PC-3 (cell line): ENCODE results near the gene FAM20B. TPM values are rescaled to one million over a fixed set of nuclear protein-coding genes. Genes with fewer than 3 reads are reported as not detected.

Source experiments
- ATAC-seq: fragments of 200-7000 bp; cut with Tn5 transposase; 2 replicates; pipeline ENCODE4 v1.9.1; 2020; ENCODE audit warnings: mild to moderate bottlenecking, moderate library complexity
- BruUV-seq: library from RNA; stranded (reverse); fragments of 400-500 nt; replicated peaks from 2 replicates; lab custom pipeline; 2021; lab: Mats Ljungman, UMichigan
- CTCF ChIA-PET: fragments of 300-600 bp; sonication (Branson Sonifier 250); formaldehyde crosslinking; loops from one replicate; lab custom pipeline; 2022; ENCODE audit warnings: antibody characterized with exemption; lab: Charles Lee
- POLR2A ChIA-PET: fragments of 300-600 bp; sonication (Branson Sonifier 250); formaldehyde crosslinking; loops from one replicate; lab custom pipeline; 2022; ENCODE audit warnings: antibody characterized with exemption; ENCODE audit not compliant: unreplicated experiment; lab: Charles Lee
- DNase-seq: peaks from one replicate; pipeline ENCODE4 v3.0.0-alpha.2; 2015
- H2AFZ ChIP-seq: fragments of 300-600 bp; sonication (generic); 2 replicates; pipeline ENCODE4 v1.6.0; 2016; ENCODE audit warnings: antibody characterized with exemption, low read length
- H3F3A ChIP-seq: fragments of 300-600 bp; sonication (generic); one replicate; pipeline ENCODE4 v1.6.0; 2017; ENCODE audit warnings: antibody characterized with exemption, low read length, control low read depth, mild to moderate bottlenecking; ENCODE audit not compliant: unreplicated experiment
- H3K27ac ChIP-seq: fragments of 300-600 bp; sonication (generic); 2 replicates; pipeline ENCODE4 v1.5.1; 2016; ENCODE audit warnings: mild to moderate bottlenecking, low read length
- H3K27me3 ChIP-seq: fragments of 300-600 bp; sonication (generic); 2 replicates; pipeline ENCODE4 v1.6.1; 2016; ENCODE audit warnings: low read length, mixed read lengths
- H3K36me3 ChIP-seq: fragments of 300-600 bp; sonication (generic); 2 replicates; pipeline ENCODE4 v1.6.1; 2016; ENCODE audit warnings: low read depth, mixed run types, low read length, mixed read lengths
- H3K4me1 ChIP-seq: fragments of 300-600 bp; sonication (generic); 2 replicates; pipeline ENCODE4 v1.5.1; 2016; ENCODE audit warnings: low read length; ENCODE audit not compliant: insufficient read depth
- H3K4me2 ChIP-seq: fragments of 300-600 bp; sonication (generic); 2 replicates; pipeline ENCODE4 v1.6.0; 2016; ENCODE audit warnings: low read length
- H3K4me3 ChIP-seq: fragments of 300-600 bp; sonication (generic); 2 replicates; pipeline ENCODE4 v1.5.1; 2016; ENCODE audit warnings: mild to moderate bottlenecking, low read length, mixed read lengths
- H3K79me2 ChIP-seq: fragments of 300-600 bp; sonication (generic); 2 replicates; pipeline ENCODE4 v1.6.1; 2017; ENCODE audit warnings: low read length, mixed read lengths
- H3K9ac ChIP-seq: fragments of 300-600 bp; sonication (generic); 2 replicates; pipeline ENCODE4 v1.6.0; 2016; ENCODE audit warnings: mild to moderate bottlenecking, low read length
- H3K9me2 ChIP-seq: fragments of 300-600 bp; sonication (generic); replicated peaks from 2 replicates; pipeline ENCODE4 v1.6.1; 2016; ENCODE audit warnings: mixed run types, low read length, mixed read lengths
- H3K9me3 ChIP-seq: fragments of 300-600 bp; sonication (generic); 2 replicates; pipeline ENCODE4 v1.6.1; 2016; ENCODE audit warnings: low read length, mixed read lengths
- H4K20me1 ChIP-seq: fragments of 300-600 bp; sonication (generic); 2 replicates; pipeline ENCODE4 v1.6.1; 2016; ENCODE audit warnings: low read length, mixed read lengths
- CTCF ChIP-seq: fragments of 300-600 bp; sonication (generic); conservative IDR thresholded peaks from 2 replicates; pipeline ENCODE4 v1.5.1; 2017; ENCODE audit warnings: antibody characterized with exemption, low read depth, mild to moderate bottlenecking, low read length
- EZH2 ChIP-seq: fragments of 300-600 bp; sonication (generic); IDR thresholded peaks from one replicate; pipeline ENCODE4 v1.6.1; 2017; ENCODE audit warnings: antibody characterized with exemption, mild to moderate bottlenecking, low read length; ENCODE audit not compliant: unreplicated experiment
- EZH2phosphoT487 ChIP-seq: fragments of 300-600 bp; sonication (generic); IDR thresholded peaks from 2 replicates; pipeline ENCODE4 v1.6.1; 2018; ENCODE audit warnings: mild to moderate bottlenecking, antibody characterized with exemption, low read length, borderline replicate concordance
- intact Hi-C: fragments of 100-400 bp; cut with micrococcal nuclease; formaldehyde crosslinking; loops from 2 replicates; pipeline ENCODE4 v1.9.0; 2023
- total RNA-seq: library from RNA; depleted of rRNA; stranded (reverse); fragments of >200 nt; gene quantifications from 2 replicates; pipeline ENCODE4 v1.2.3, GENCODE V29; 2014

FAM20B gene
- total RNA-seq, 1 experiment from 2014 or later: 21.1 TPM

- intact Hi-C loops: no loop called here
- no peak overlapping the region for H3K27ac ChIP-seq
- H3K27me3 ChIP-seq: no peaks in the 10 kb centered on the region
- ChIA-PET POLR2A (no interaction called here), CTCF (no interaction called here)
- no TSS peak for BruUV-seq
- no peak overlapping the region for H3K4me2 ChIP-seq
- H3K4me1 ChIP-seq: no peaks in the 10 kb centered on the region
- TF ChIP-seq EZH2 (no peak), EZH2phosphoT487 (no peak), CTCF (no peak)
- H2AFZ ChIP-seq: no peak overlapping the region
- H3K79me2 ChIP-seq: 0 out of 2 replicates have a peak, but pooled peaks cover 2% of the 10 kb centered on the region
- H3K4me3 ChIP-seq: no peak overlapping the region
- H3K9me2 ChIP-seq: no peaks in the 10 kb centered on the region
- no peaks in the 10 kb centered on the region for H3K9me3 ChIP-seq
- ATAC-seq (peak; percentile 16; the same call in 1 of the 2 replicates), DNase-seq (no peak)
- H3K9ac ChIP-seq: no peak overlapping the region
- peaks cover 18% of the 10 kb centered on the region; the same call in 1 of the 2 replicates for H3K36me3 ChIP-seq
- H3F3A ChIP-seq: no peaks in the 10 kb centered on the region
- no peaks in the 10 kb centered on the region for H4K20me1 ChIP-seq
Observed at GRCh38 chr1:179091691-179092165, 66.0 kb downstream of the FAM20B start.

GRCh38 chr1:179092896-179093461 lies 67.3 kb downstream of the FAM20B start:
- Histone ChIP-seq H3K79me2 (no peaks in the 10 kb centered on the region), H3K36me3 (peaks cover 25% of the 10 kb centered on the region; the same call in 1 of the 2 replicates), H3K9ac (no peak overlapping the region), H3K27ac (no peak overlapping the region), H3K9me3 (no peaks in the 10 kb centered on the region), H3K9me2 (no peaks in the 10 kb centered on the region), H3K4me2 (no peak overlapping the region), H3K4me3 (no peak overlapping the region), H2AFZ (no peak overlapping the region), H3K4me1 (no peaks in the 10 kb centered on the region), H4K20me1 (no peaks in the 10 kb centered on the region), H3F3A (no peaks in the 10 kb centered on the region), H3K27me3 (no peaks in the 10 kb centered on the region)
- ATAC-seq: no peak
- TF ChIP-seq EZH2 (no peak), CTCF (no peak), EZH2phosphoT487 (no peak)
- BruUV-seq: no TSS peak
- DNase-seq: no peak
- POLR2A ChIA-PET: interaction anchor here (0.6 kb wide), 1 partner anchor 481 kb away, joined by 3 read pairs; no protein-coding TSS in a partner anchor
- CTCF ChIA-PET: interaction anchor here (0.6 kb wide), 1 partner anchor 722 kb away, joined by 3 read pairs; no protein-coding TSS in a partner anchor
- intact Hi-C loops: no loop called here

- ChIA-PET CTCF (no interaction called here), POLR2A (no interaction called here)
- Histone ChIP-seq H3K9ac (no peak overlapping the region), H3K4me3 (no peak overlapping the region), H3K27me3 (no peaks in the 10 kb centered on the region), H3K9me2 (no peaks in the 10 kb centered on the region), H2AFZ (no peak overlapping the region), H3F3A (no peaks in the 10 kb centered on the region), H3K79me2 (no peaks in the 10 kb centered on the region), H3K36me3 (peaks cover 25% of the 10 kb centered on the region; the same call in 1 of the 2 replicates), H3K27ac (no peak overlapping the region), H4K20me1 (no peaks in the 10 kb centered on the region), H3K4me1 (no peaks in the 10 kb centered on the region), H3K9me3 (no peaks in the 10 kb centered on the region), H3K4me2 (no peak overlapping the region)
- intact Hi-C loops: no loop called here
- ATAC-seq: no peak
- no peak for TF ChIP-seq EZH2phosphoT487
- TF ChIP-seq EZH2: no peak
- TF ChIP-seq CTCF: no peak
- no peak for DNase-seq
- no TSS peak for BruUV-seq
Observed at GRCh38 chr1:179094818-179095217, 69.1 kb downstream of the FAM20B start.
